BE2C (cell line): Measurements from ENCODE around the gene C2CD3.

Experiments
- DNase-seq: peaks from one replicate; pipeline ENCODE4 v3.0.0-alpha.2; 2020
- H3K27me3 ChIP-seq: fragments of 250-450 bp; sonication (Bioruptor Pico); 2 replicates; pipeline ENCODE4 v1.5.1; 2020; ENCODE audit warnings: mild to moderate bottlenecking
- H3K36me3 ChIP-seq: fragments of 250-450 bp; sonication (Bioruptor Pico); 2 replicates; pipeline ENCODE4 v1.5.1; 2020; ENCODE audit warnings: mild to moderate bottlenecking
- H3K4me1 ChIP-seq: fragments of 250-450 bp; sonication (Bioruptor Pico); 2 replicates; pipeline ENCODE4 v1.5.1; 2020
- H3K4me3 ChIP-seq: 2 replicates; pipeline ENCODE4 v1.5.1; 2011; ENCODE audit warnings: low read depth, low read length
- H3K9me3 ChIP-seq: fragments of 250-450 bp; sonication (Bioruptor Pico); 2 replicates; pipeline ENCODE4 v1.5.1; 2020
- TF ChIP-seq, protein P1 (sequence below): IDR thresholded peaks from 2 replicates; pipeline ENCODE4 v1.5.1; 2012; ENCODE audit warnings: mild to moderate bottlenecking, low read depth, low read length

C2CD3 gene

DNA sequence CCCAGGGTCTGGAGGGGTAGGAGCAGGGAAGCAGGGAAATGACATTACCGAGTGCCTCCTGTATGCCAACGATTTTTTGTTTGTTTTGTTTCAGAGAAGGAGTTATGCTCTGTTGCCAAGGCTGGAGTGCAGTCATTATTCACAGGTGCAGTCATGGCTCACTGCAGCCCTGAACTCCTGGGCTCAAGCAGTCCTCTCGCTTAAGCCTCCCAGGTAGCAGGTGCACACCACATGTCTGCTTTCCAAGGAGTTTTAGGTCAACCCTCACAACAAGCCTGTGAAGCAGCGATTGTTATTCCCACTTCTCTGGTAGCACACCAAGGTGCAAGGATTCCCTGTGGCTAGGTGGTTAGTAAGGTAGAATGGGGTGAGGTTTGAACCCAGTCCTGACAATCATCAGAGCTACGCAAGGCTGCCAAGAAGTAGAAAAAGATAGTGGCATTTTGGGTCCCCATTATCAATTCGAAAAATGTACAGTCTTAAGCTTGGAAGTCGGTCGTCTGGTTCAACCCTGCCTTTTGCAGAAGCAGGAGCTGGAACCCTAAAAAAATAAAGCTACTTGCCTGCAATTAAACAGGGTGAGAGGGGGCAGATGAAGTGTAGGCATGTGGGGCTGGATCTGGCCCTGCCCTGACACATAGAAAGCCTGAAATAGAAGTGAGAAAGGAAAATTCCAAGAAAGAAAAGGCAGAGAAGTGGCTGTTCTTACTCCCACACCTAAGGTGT lies 171.1 kb downstream of the C2CD3 start:
- Histone ChIP-seq H3K4me1 (no peaks in the 10 kb centered on the region), H3K4me3 (no peak overlapping the region), H3K36me3 (no peaks in the 10 kb centered on the region; the same call in none of the 2 replicates), H3K27me3 (no peaks in the 10 kb centered on the region), H3K9me3 (no peaks in the 10 kb centered on the region)
- no peak for DNase-seq
- TF ChIP-seq, protein P1, sequence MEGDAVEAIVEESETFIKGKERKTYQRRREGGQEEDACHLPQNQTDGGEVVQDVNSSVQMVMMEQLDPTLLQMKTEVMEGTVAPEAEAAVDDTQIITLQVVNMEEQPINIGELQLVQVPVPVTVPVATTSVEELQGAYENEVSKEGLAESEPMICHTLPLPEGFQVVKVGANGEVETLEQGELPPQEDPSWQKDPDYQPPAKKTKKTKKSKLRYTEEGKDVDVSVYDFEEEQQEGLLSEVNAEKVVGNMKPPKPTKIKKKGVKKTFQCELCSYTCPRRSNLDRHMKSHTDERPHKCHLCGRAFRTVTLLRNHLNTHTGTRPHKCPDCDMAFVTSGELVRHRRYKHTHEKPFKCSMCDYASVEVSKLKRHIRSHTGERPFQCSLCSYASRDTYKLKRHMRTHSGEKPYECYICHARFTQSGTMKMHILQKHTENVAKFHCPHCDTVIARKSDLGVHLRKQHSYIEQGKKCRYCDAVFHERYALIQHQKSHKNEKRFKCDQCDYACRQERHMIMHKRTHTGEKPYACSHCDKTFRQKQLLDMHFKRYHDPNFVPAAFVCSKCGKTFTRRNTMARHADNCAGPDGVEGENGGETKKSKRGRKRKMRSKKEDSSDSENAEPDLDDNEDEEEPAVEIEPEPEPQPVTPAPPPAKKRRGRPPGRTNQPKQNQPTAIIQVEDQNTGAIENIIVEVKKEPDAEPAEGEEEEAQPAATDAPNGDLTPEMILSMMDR: no peak

DNA sequence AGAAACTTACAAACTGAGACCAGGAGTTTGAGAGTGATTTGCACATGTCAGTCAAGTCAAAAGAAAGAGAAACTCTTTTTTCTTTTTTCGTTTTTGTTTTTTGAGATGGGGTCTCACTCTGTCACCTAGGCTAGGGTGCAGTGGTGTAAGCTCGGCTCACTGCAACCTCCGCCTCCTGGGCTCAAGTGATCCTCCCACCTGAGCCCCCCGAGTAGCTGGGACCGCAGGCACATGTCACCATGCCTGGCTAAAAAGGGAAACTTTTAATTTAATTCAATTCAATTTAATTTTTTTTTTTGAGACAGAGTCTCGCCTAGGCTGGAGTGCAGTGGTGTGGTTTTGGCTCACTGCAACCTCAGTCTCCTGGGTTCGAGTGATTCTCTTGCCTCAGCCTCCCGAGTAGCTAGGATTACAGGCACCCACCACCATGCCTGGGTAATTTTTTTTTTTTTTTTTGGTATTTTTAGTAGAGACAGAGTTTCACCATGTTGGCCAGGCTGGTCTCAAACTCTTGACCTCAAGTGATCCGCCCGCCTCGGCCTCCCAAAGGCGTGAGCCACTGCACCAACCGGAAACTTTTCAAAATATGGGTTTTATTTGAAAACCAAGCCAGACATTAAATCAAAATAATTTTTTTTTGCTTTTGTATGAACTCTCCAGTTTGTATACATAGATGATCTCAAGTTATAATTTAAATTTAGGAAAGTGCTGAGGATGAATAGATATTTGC lies 171.8 kb downstream of the C2CD3 start:
- Histone ChIP-seq H3K4me3 (no peak overlapping the region), H3K27me3 (no peaks in the 10 kb centered on the region), H3K9me3 (no peaks in the 10 kb centered on the region), H3K4me1 (no peaks in the 10 kb centered on the region), H3K36me3 (no peaks in the 10 kb centered on the region; the same call in none of the 2 replicates)
- TF ChIP-seq, protein P1: no peak
- no peak for DNase-seq

DNA sequence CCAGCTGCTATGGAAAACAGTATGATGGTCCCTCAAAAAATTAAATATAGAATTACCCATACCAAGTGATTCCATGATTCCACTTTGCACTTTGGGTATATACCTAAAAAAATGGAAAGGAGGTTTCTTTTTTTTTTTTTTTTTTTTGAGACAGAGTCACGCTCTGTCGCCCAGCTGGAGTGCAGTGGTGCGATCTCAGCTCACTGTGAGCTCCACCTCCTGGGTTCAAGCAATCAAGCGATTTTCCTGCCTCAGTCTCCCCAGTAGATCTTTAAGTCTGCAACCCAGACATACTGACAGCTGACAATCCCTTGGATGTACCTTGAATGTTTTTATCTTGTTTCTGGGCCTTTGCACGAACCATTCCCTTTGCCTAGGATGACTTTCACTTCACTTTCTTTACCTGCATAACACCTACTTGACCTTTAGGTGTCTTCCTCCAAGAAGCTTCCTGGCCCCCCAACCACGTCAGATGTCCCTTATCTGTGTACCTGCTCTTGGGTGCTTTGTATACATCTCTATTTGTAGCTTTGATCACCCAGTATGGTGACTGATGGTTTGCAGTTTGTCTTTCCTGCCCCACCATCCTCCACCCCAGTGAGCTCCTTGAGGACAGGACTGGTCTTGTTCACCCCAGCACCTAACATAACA lies 173.6 kb downstream of the C2CD3 start:
- DNase-seq: no peak
- TF ChIP-seq, protein P1: no peak
- Histone ChIP-seq H3K4me1 (no peaks in the 10 kb centered on the region), H3K4me3 (no peak overlapping the region), H3K9me3 (no peaks in the 10 kb centered on the region), H3K36me3 (no peaks in the 10 kb centered on the region; the same call in 1 of the 2 replicates), H3K27me3 (no peaks in the 10 kb centered on the region)

- no peaks in the 10 kb centered on the region for H3K4me1 ChIP-seq
- TF ChIP-seq, protein P1: no peak
Observed at GRCh38 chr11:73996161-73996747, 174.5 kb downstream of the C2CD3 start.

GRCh38 chr11:73995731-73996130 lies 175.1 kb downstream of the C2CD3 start:
- no peak overlapping the region for H3K4me3 ChIP-seq
- H3K36me3 ChIP-seq: no peaks in the 10 kb centered on the region; the same call in 1 of the 2 replicates
- no peak for DNase-seq
- H3K4me1 ChIP-seq: no peaks in the 10 kb centered on the region
- no peaks in the 10 kb centered on the region for H3K9me3 ChIP-seq
- TF ChIP-seq, protein P1: no peak
- H3K27me3 ChIP-seq: no peaks in the 10 kb centered on the region

More at GRCh38 chr11:73996161-73996747, 174.5 kb downstream of the C2CD3 start:
- Histone ChIP-seq H3K36me3 (no peaks in the 10 kb centered on the region; the same call in 1 of the 2 replicates), H3K27me3 (no peaks in the 10 kb centered on the region), H3K4me3 (no peak overlapping the region), H3K9me3 (no peaks in the 10 kb centered on the region)
- DNase-seq: no peak
